GM10266 (cell line): ENCODE results near the gene SLC35F5.

Experiments used
- DNase-seq: peaks from one replicate; pipeline ENCODE4 v3.0.0; 2012; ENCODE audit errors: extremely low spot score
- TF ChIP-seq, protein P1 (sequence below): IDR thresholded peaks from 2 replicates; pipeline ENCODE4 v1.5.1; 2012; ENCODE audit warnings: mild to moderate bottlenecking, low read depth; ENCODE audit not compliant: control insufficient read depth, insufficient read depth; ENCODE audit errors: missing control alignments

Gene SLC35F5

DNA sequence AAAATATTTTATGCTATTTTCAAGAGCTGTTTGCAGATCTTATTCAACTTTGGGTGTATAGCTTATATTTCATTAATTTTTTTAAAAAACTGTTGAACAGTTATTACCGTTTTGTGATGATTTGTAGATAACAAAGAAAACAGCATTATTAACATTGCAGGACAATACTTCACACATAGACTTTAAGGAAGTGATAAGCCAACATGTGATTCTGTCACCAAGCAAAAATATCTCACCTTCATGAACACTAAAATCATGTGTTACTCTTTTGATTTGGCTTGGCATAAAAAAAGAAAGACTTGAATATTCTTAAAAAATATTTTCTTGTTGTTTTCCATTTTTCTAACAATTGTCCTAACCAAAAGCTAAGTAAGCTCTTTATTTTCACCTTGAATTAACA lies 33.0 kb downstream of the SLC35F5 start:
- TF ChIP-seq, protein P1, sequence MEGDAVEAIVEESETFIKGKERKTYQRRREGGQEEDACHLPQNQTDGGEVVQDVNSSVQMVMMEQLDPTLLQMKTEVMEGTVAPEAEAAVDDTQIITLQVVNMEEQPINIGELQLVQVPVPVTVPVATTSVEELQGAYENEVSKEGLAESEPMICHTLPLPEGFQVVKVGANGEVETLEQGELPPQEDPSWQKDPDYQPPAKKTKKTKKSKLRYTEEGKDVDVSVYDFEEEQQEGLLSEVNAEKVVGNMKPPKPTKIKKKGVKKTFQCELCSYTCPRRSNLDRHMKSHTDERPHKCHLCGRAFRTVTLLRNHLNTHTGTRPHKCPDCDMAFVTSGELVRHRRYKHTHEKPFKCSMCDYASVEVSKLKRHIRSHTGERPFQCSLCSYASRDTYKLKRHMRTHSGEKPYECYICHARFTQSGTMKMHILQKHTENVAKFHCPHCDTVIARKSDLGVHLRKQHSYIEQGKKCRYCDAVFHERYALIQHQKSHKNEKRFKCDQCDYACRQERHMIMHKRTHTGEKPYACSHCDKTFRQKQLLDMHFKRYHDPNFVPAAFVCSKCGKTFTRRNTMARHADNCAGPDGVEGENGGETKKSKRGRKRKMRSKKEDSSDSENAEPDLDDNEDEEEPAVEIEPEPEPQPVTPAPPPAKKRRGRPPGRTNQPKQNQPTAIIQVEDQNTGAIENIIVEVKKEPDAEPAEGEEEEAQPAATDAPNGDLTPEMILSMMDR, result no peak
- DNase-seq, result no peak

DNA sequence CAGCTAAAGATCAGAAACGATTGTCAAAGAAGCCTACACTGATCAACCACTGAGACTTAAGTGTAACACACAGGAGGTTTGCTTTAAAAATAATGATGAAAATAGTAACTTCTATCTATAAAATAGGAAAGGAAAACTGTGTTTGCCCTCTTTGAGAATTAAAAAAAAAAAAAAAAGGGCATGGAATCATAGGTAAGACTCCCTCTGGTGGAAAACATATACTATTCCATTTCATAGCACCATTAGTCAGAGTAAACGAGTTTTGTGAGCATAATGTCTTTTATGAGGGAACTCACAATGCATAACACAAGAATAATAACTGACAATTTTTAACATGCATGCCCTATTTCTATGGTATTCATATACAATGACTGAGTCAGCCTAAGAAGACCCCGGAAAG lies 36.3 kb downstream of the SLC35F5 start:
- TF ChIP-seq, protein P1, result no peak
- DNase-seq, result no peak

DNA sequence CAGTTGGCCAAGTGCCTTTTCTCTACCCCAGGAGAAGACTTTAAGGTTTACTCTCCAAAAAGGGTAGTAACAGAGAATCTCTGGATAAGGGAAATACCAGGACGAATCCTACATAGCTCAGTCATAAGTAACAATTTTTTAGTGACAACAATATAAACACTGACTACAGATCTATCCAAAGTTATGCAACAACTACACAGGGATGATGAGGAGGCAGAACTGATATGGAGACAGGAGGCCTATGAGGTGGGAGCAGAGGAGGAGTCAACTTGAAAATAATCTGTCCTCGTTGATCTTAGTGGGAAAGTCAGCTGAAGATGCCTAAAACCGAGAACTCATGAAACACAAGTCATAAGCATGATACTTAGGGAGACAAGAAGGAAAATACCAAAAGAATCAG lies 40.2 kb downstream of the SLC35F5 start:
- DNase-seq, result no peak
- TF ChIP-seq, protein P1, result no peak

DNA sequence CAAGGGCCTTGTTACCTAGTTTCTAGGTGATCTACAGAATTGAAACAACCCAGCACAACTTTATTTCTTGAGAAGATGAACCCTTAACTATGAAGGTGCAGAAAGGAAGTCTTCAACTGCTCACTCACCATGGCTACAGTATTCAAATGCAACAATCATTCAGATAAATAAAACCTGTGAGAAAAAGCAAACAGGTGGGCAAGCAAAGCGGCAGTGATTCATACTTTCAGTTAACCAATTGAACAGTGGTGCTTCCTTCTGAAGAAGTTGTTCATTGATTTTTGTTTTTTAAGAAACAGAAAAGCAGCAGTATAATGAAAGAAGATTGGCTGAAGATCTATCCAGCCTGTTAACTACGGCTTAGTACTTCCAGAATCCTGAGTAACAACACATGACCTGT lies 43.5 kb downstream of the SLC35F5 start:
- TF ChIP-seq, protein P1, result no peak
- DNase-seq, result no peak

DNA sequence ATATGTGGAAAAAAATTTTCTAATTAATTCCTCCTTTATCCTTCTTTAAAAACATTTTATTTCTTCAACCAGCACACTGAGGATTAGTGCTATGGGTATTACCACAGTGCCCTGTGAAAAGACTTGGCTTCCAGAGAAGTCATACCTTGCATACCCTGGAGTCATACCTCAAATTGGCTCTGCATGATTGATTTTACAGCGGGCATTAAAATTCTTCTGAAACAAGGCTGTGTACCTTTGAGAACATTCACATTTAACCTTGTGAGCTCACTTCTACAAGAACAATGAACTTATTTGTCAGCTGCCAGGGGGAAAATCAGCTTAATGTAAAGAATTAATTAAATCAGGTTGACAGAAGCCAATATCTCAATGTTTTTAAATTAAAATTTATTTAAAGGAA lies 44.6 kb downstream of the SLC35F5 start:
- DNase-seq, result no peak
- TF ChIP-seq, protein P1, result no peak

DNA sequence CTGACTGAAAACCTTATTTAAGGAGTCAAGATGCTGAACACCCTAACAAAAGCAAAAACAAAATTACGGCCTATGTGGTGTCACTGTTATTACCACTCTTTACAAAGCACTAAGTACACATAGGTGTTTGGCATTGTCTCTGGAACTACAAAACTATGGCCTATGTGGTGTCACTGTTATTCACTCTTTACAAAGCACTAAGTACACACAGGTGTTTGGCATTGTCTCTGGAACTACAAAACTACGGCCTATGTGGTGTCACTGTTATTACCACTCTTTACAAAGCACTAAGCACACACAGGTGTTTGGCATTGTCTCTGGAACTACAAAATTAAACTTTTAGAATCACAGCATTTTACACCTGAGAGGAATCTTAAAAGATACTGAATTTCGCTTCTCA lies 47.4 kb downstream of the SLC35F5 start:
- TF ChIP-seq, protein P1, result no peak
- DNase-seq, result no peak

DNA sequence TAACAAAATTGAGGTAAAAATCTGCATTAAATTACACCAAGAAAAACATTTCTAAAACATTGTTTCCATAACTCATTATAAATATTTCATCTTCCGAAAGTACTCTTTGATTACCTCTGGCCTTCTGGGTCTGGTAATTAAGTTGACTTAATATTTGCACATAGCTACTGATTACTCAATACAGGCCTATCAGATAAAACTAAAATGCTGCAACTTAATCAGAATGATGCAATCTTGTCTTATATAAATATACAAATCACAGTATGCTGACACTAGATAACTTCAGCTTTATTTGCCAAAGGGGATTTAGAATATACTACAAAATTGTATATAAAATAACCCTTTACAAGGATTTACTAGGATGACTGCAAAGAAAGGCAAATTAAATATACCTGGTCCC lies 49.3 kb downstream of the SLC35F5 start:
- DNase-seq, result no peak

More for the DNA sequence above, 49.3 kb downstream of the SLC35F5 start:
- TF ChIP-seq, protein P1, result no peak
